AG04450 (cell line): ENCODE results near the gene AMIGO2. TPM values are rescaled to one million over a fixed set of nuclear protein-coding genes. Genes with fewer than 3 reads are reported as not detected.

ENCODE experiments used
- CTCF ChIA-PET: fragments of 300-600, 350-600 bp; formaldehyde crosslinking; extraction: SDS; loops from one replicate; lab custom pipeline; 2022; ENCODE audit warnings: antibody characterized with exemption, inconsistent platforms; lab: Charles Lee
- POLR2A ChIA-PET: fragments of 350-600 bp; formaldehyde crosslinking; extraction: SDS; loops from one replicate; lab custom pipeline; 2021; ENCODE audit warnings: antibody characterized with exemption, inconsistent platforms; lab: Yijun Ruan, JAX
- DNase-seq: peaks from one replicate; pipeline ENCODE4 v3.0.0-alpha.2; 2011; ENCODE audit warnings: low read depth, low spot score
- H3K27ac ChIP-seq: one replicate; pipeline ENCODE4 v1.5.1; 2012; ENCODE audit warnings: low read depth, low read length, control low read depth
- H3K27me3 ChIP-seq: one replicate; pipeline ENCODE4 v1.6.0; 2012; ENCODE audit warnings: low read length; ENCODE audit not compliant: control insufficient read depth, insufficient read depth
- H3K4me3 ChIP-seq: 2 replicates; pipeline ENCODE4 v1.5.1; 2011; ENCODE audit warnings: mild to moderate bottlenecking, low read depth, low read length, control low read depth
- H3K9me3 ChIP-seq: 2 replicates; pipeline ENCODE4 v1.5.1; 2012; ENCODE audit warnings: low read length; ENCODE audit not compliant: control insufficient read depth, insufficient read depth
- polyA plus RNA-seq: library from polyadenylated mRNA; depleted of rRNA; stranded (reverse); fragments of >200 nt; gene quantifications from 2 replicates; pipeline ENCODE4 v1.2.3, GENCODE V29; 2011
- TF ChIP-seq, protein P1 (sequence below): IDR thresholded peaks from 2 replicates; pipeline ENCODE4 v1.5.1; 2011; ENCODE audit warnings: low read depth, low read length, control low read depth, inconsistent platforms

The AMIGO2 gene
- polyA plus RNA-seq, 1 experiment = 18.7 TPM

GRCh38 chr12:47082796-47083621 lies 3.2 kb upstream of the AMIGO2 start:
- Histone ChIP-seq H3K27ac (peak overlapping the region; percentile 24), H3K27me3 (no peaks in the 10 kb centered on the region), H3K9me3 (no peaks in the 10 kb centered on the region), H3K4me3 (no peak overlapping the region)
- ChIA-PET CTCF (interaction anchor here (0.6 to 1.4 kb wide), 3 partner anchors 51 to 225 kb away, joined by 3 to 5 read pairs (median 4); no protein-coding TSS in a partner anchor), POLR2A (interaction anchor here (1.1 to 2.3 kb wide), 2 partner anchors 12 to 225 kb away, joined by 3 to 8 read pairs; no protein-coding TSS in a partner anchor)
- TF ChIP-seq, protein P1, sequence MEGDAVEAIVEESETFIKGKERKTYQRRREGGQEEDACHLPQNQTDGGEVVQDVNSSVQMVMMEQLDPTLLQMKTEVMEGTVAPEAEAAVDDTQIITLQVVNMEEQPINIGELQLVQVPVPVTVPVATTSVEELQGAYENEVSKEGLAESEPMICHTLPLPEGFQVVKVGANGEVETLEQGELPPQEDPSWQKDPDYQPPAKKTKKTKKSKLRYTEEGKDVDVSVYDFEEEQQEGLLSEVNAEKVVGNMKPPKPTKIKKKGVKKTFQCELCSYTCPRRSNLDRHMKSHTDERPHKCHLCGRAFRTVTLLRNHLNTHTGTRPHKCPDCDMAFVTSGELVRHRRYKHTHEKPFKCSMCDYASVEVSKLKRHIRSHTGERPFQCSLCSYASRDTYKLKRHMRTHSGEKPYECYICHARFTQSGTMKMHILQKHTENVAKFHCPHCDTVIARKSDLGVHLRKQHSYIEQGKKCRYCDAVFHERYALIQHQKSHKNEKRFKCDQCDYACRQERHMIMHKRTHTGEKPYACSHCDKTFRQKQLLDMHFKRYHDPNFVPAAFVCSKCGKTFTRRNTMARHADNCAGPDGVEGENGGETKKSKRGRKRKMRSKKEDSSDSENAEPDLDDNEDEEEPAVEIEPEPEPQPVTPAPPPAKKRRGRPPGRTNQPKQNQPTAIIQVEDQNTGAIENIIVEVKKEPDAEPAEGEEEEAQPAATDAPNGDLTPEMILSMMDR = no peak
- DNase-seq = peak; percentile 57

GRCh38 chr12:47082283-47082682 lies 2.5 kb upstream of the AMIGO2 start:
- CTCF ChIA-PET = interaction anchor here (0.6 to 1.4 kb wide), 3 partner anchors 50 to 226 kb away, joined by 3 to 5 read pairs (median 4); no protein-coding TSS in a partner anchor
- POLR2A ChIA-PET = interaction anchor here (2.3 kb wide), 1 partner anchor 13 kb away, joined by 8 read pairs; no protein-coding TSS in a partner anchor

GRCh38 chr12:47080725-47081502 lies 1.2 kb upstream of the AMIGO2 start:
- Histone ChIP-seq H3K4me3 (peak overlapping the region; percentile 80), H3K27ac (peak overlapping the region; percentile 78), H3K9me3 (no peaks in the 10 kb centered on the region), H3K27me3 (no peaks in the 10 kb centered on the region)
- TF ChIP-seq, protein P1 = no peak
- DNase-seq = no peak
- ChIA-PET POLR2A (interaction anchor here (0.5 to 1.2 kb wide), 2 partner anchors 240 to 297 kb away, joined by 3 read pairs; no protein-coding TSS in a partner anchor), CTCF (no interaction called here)

More at GRCh38 chr12:47082283-47082682, 2.5 kb upstream of the AMIGO2 start:
- Histone ChIP-seq H3K27ac (no peak overlapping the region), H3K27me3 (no peaks in the 10 kb centered on the region), H3K4me3 (no peak overlapping the region), H3K9me3 (no peaks in the 10 kb centered on the region)
- TF ChIP-seq, protein P1 = no peak
- DNase-seq = no peak

GRCh38 chr12:47079981-47080724 lies 394 bp upstream of the AMIGO2 start:
- no peak for DNase-seq
- POLR2A ChIA-PET = interaction anchor here (0.5 to 1.2 kb wide), 3 partner anchors 223 to 298 kb away, joined by 3 read pairs; no protein-coding TSS in a partner anchor
- peak overlapping the region; percentile 80 for H3K4me3 ChIP-seq
- peak overlapping the region; percentile 78 for H3K27ac ChIP-seq
- CTCF ChIA-PET = interaction anchor here (0.9 to 2.2 kb wide), 5 partner anchors 10 to 607 kb away, joined by 3 to 21 read pairs (median 5); no protein-coding TSS in a partner anchor
- no peaks in the 10 kb centered on the region for H3K9me3 ChIP-seq
- TF ChIP-seq, protein P1 = no peak
- no peaks in the 10 kb centered on the region for H3K27me3 ChIP-seq
